GM19324 (cell line): ENCODE data around the gene MAPKAP1.

Experiments used
- ATAC-seq: cut with Tn5 transposase; IDR thresholded peaks from one replicate; pipeline ENCODE4 v1.9.1; 2021; ENCODE audit warnings: mild to moderate bottlenecking, moderate library complexity; ENCODE audit not compliant: unreplicated experiment, low FRiP score

Gene MAPKAP1

GRCh38 chr9:125646621-125647100 is 60.3 kb downstream of the MAPKAP1 start:
- ATAC-seq, result no peak

GRCh38 chr9:125646217-125646616 is 60.8 kb downstream of the MAPKAP1 start:
- ATAC-seq, result no peak

- ATAC-seq, result no peak
These were observed 62.0 kb downstream of the MAPKAP1 start for GRCh38 chr9:125644819-125645507.

GRCh38 chr9:125642311-125642710 is 64.7 kb downstream of the MAPKAP1 start:
- no peak for ATAC-seq

- ATAC-seq, result no peak
These were observed 68.0 kb downstream of the MAPKAP1 start for GRCh38 chr9:125639057-125639456.

- ATAC-seq, result no peak
These were observed 68.6 kb downstream of the MAPKAP1 start for GRCh38 chr9:125638239-125639045.

GRCh38 chr9:125637241-125637640 is 69.8 kb downstream of the MAPKAP1 start:
- ATAC-seq, result no peak

GRCh38 chr9:125635888-125636287 is 71.1 kb downstream of the MAPKAP1 start:
- no peak for ATAC-seq

GRCh38 chr9:125634040-125634717 is 72.8 kb downstream of the MAPKAP1 start:
- ATAC-seq, result no peak

- no peak for ATAC-seq
These were observed 73.8 kb downstream of the MAPKAP1 start for GRCh38 chr9:125633116-125633745.

- ATAC-seq, result peak; percentile 70
These were observed 74.5 kb downstream of the MAPKAP1 start for GRCh38 chr9:125632321-125633115.

GRCh38 chr9:125631391-125632085 is 75.5 kb downstream of the MAPKAP1 start:
- ATAC-seq, result no peak

- ATAC-seq, result no peak
These were observed 76.6 kb downstream of the MAPKAP1 start for GRCh38 chr9:125630436-125630835.

- no peak for ATAC-seq
These were observed 77.6 kb downstream of the MAPKAP1 start for GRCh38 chr9:125629446-125629845.

- ATAC-seq, result no peak
These were observed 80.8 kb downstream of the MAPKAP1 start for GRCh38 chr9:125626187-125626586.

GRCh38 chr9:125621170-125621569 is 85.8 kb downstream of the MAPKAP1 start:
- ATAC-seq, result no peak

- ATAC-seq, result no peak
These were observed 86.8 kb downstream of the MAPKAP1 start for GRCh38 chr9:125620216-125620615.

- ATAC-seq, result no peak
These were observed 89.9 kb downstream of the MAPKAP1 start for GRCh38 chr9:125617087-125617486.

- no peak for ATAC-seq
These were observed 93.9 kb downstream of the MAPKAP1 start for GRCh38 chr9:125613141-125613540.
